HG02981 (cell line): ENCODE measurements around the gene EDAR.

Experiments used
- ATAC-seq: cut with Tn5 transposase; IDR thresholded peaks from one replicate; pipeline ENCODE4 v1.9.1; 2021; ENCODE audit warnings: mild to moderate bottlenecking, moderate library complexity; ENCODE audit not compliant: unreplicated experiment

The EDAR gene

DNA sequence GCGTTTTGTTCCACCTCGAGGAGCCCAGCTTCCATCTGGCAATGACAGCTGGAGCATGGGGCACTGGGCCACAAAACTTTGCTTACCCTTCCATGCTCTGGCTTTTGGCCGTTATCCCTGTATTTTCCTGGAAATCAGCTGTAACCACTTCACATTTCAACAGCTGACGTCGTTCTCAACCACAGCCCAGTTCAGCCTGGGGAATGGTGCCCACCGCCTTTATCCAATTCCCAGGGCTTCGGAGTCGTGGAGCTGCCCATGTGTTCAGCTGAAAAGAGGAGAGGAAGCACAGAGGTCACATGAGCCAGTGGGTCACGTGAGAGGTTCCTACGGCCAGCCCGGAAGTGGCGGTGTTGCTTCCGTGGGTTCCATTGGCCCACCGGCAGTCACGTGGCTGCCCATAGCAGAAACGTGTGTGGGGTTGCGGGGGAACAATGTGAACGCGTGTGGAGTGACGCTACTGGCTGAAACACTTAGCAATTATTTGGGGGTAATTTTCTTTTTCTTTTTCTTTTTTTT lies 16.7 kb upstream of the EDAR start:
- no peak for ATAC-seq

DNA sequence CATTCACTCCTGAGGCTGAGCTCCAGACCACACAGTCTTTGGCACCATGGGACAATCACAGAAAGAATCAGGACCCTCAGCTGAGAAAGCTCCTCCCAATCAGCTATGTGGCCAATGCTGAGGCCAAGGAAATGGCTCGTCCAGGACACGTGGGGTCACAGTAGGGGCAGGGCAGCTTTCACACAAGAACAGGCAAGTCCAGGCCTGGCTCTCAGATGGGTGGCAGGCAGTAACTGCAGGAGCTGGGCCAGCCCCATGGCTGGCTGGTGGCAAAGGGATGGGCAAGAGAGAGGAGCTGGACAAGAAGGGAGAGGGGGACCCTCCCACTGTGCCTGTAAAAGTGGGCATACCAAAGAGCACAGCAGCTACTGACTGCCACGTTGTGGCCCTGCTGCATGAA lies 12.2 kb upstream of the EDAR start:
- no peak for ATAC-seq

DNA sequence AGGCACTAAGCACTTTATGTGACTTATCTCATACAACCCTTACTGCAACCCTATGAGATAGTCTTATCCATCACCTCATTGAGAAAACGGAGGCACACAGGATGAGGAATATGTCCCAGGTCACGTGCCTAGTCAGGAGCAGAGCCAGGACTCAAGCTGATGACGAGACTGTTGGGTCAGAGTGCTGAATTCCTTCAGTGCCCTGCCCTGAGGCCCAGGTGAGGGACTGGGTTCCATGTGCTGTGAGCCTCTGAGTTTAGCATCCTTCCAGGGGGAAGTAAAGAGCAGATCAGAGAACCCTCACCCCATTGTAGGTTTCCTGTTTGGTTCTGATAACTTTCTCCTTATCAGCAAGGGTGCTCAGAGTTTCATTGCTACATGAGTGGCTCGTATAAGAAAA lies 11.7 kb upstream of the EDAR start:
- no peak for ATAC-seq

DNA sequence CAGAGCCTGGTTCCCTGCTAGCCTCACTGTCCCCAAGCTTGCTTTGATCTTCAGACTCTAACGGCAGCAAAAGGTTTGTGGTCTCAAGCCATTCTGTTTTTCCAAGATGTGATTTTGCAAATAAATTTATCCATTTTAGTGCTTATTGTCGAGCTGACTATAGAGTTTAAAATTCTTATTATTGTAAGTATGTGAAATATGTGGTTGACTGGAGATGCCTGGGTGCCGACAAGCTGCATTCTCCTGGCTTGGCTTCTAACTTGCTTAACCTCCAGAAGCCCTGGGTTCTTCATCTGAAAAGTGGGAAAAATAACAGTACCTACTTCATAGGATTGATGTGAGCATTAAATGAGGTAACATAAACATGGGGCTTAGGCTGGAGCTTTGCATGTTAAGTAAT lies 9.9 kb upstream of the EDAR start:
- ATAC-seq = no peak

DNA sequence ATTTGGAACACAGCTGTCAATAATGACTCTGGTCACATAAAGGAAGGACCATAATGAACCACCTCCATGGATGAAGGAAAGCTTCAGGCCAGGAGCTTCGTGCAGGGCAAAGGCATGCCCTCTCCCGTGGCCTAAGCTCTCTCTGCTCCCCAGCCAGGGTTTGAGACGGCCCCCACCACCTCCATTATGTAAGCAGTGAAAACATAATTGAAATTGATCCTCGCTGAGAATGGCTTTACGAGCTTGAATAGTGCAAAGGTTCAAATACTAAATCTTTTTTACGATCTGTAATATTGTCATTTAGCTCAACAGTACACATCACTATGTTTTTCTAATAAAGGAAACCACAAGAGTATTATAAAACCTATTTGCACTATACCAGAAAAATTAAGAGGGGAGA lies 5.2 kb upstream of the EDAR start:
- no peak for ATAC-seq

DNA sequence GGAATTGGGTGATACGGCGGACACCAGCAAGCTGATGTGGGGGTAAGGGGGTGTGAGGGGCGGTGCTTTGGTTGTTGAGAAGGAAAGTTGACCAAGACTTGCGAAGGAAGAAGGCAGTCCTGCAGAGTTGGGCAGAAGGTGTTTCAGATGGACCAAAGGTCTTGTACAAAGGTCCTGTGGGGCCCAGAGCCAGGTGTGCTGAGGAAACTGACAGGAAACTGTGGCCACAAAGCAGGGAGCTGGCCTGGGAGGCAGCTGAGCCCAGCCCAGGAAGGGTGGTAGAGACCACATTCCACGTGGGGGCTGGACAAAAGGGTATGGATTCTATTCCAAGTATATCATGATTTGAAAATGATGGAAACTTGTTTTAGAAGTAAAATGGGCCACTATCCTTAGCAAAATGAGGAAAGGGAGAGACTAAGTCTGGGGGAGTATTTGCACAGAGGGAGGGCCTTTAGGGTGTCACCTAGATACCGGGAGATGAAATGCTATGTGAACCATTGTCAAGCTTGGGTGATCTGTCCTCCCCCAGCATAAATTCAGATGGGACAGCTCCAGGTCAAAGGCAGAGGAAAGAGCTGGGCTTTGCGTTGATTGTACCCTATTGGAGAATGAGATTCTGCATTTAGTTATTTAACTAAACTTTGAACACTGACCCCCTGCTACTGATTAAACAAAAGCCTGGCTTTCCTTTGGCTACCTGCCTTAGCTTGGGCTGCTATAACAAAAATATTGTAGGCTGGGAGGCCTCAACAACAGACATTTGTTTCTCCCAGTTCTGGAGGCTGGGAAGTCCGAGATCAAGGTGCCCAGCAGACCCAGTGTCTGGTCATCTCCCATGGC lies 4.3 kb upstream of the EDAR start:
- no peak for ATAC-seq

DNA sequence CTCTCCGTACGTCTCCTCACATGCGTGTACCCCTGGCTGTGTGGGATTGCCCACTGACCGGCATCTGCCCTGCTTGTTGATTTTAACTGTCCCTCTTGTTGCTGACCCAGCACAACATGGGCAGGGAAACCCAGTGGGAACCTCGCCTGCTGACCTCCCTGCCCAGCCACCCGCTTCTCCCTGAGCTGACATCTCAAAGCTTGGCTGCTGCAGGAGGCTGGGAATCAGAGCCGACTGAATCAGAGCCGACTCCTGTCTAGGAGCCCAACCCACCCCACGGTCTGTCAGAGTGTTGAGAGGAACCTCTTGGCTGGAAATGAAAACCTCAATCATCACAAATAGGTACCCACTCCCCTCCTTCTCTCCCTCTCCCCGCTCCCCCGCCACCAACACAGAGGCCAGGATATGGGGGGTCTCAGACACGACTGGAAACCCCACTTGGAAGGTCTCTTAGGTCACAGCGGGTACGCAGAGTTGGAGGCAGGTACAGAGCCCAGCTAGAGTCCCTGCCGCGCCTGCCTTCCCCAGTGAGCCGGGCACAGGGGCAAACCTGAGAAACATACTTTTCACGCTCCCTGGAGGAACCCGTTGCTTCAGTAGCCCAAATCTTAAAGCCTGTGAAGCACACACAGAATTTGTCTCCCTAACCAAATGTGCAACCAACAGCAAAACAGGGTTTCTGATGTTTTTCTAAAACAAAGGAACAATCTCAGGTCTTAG lies 784 bp downstream of the EDAR start:
- ATAC-seq = no peak

DNA sequence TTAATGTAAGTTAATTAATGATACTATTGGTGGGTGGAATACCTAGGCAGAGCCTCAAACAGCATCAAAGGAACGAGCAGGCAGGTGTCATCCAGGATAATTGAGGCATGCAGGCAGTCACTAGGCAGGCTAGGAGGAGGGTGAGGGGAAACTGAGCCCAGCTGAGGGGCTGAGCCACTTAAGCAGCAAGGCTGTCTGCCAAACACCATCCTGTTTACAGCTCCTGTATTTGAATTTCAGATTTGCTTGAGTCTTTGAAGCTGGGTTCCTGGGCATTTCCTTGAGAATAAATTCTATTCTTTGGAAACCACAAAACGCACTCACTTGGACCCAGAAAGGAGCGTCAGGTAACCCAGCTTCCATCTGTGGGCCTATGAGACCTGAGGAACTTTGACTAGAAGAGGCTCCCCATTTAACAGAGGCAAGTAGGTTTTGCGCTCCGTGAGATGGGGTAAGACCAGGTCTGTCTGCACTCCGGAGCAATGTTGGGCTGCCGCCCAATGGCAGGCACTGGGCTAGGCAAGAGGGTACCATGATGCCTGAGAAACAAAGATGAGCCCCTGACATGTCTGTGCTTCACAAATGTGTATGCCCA lies 2.0 kb downstream of the EDAR start:
- ATAC-seq = no peak

DNA sequence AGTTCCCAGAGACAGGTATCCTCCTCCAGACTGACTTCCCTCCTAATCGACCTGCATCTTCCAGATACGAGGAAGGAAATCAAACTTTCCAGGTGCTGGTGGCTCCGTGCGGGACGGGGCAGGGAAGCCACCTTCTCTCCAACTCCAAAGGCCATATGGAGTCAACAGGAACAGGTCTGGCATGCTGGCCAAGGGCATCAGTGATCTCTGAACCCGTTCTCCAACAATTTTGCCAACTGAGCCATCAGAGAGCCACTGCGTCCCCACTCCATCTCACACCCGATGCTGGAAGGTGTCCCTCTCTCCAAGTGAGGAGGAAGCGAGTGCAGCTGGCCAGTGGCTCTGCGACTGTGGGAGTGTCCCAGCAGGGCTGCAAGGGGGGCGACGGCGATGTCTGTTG lies 5.4 kb downstream of the EDAR start:
- ATAC-seq = no peak

DNA sequence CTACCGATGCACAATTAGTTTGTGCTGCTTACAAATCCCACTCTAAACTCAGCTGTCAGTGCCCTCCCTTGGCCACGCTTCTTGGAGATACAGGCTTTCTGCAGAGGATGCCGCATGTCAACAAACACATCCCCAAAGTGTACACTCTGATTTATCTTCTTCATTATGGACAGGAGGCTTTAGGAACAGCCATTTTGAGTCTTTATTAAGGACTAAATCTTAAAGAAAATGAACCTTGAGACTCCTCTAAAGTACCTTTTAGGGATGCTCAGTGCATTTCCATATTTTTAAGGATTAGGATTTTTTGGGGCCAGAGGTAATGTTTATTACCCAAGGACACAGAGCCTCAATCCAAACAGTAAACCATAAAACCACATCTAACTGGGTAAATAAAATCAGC lies 6.0 kb downstream of the EDAR start:
- ATAC-seq = no peak

DNA sequence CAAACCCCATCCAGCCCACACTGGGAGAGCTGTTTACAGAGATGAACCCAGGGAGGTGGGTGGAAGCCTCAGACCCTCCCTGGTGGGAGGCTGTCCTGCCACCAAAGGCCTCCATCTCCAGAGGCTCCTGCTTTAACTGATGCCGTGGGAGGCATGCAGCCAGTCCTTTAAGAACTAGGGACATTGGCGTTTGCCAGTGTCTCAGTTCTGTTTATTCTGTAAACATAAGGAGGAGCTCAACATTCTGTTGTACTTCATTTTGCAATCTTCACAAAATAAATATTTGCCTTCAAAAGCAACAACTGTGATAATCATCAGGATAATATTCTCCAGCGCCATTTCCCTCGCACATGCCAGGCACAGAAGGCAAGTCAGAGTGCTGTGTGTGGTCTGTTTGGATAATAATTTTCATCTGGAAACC lies 6.8 kb downstream of the EDAR start:
- no peak for ATAC-seq

DNA sequence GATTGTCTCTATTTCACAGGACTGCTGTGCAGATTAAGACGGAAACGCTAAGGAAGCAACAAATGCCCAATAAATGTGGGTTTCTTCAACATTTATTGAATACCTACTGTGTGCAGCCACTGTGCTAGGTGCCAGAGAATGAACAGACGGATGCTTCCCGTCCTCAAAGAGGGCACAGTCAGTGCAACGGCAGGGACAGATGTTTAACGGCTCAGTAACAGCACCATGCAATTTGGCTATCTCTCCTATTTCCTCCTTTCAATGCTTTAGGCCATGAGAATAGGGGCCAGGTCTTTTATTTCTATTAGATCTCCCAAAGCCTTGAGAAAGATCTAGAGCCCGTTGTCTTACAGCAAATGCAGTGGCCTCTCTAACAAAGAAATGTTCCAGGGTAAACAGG lies 7.2 kb downstream of the EDAR start:
- ATAC-seq = no peak

DNA sequence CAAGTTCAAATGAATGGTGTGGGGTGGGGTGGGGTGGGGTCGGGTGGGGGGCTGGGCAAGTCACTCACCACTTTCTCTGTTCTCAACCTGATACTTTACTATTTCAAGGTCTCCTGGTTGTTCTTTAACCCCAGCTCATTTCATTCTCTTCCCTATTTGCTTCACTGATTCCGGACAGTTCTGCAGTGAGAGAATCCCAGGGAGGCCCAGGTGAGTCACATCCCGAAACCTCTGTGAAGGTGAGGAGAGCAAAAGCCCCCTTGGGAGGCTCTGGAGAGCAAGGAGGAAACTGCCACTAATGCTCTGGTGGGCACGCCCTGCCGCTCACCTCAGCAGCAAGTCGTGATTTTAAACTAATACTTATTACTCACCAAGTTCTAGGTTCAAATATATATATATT lies 8.9 kb downstream of the EDAR start:
- no peak for ATAC-seq

DNA sequence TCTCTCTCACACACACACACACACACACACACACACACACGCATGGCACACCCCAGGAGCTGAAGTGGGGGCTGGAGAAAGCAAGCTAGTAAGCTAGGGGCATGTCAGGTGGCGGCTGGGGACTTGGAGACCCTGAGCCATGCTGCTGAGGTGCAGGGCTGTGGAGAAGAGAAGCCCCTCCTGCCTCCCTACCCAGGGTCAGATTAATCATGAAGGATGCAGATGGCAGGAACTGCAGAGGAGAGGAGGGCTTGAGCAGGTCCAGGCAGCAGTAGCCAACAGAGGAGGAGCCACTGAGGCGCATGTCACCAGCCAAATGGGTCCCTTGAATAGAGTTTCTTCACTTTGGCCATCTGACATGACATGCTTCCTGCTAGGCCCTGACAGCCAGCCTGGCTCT lies 9.6 kb downstream of the EDAR start:
- ATAC-seq = no peak

DNA sequence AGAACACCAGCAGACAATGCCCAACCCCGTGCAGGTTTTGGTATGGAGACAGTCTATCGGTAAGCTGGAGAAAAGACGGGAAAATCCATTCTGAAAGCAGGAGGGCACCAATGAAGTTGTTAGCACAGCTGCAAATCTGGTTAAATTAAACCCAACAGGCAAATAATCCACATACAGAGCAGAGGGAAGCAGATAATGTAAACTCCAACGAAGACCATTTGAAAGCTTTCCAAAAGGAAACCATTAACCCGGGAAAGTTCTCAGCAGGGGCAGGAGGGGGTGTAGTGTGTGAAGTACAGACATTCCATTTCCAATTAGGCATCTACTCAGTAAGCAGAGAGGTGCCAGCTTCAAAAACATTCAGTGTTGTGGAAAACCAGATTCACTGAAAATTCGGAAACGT lies 10.3 kb downstream of the EDAR start:
- no peak for ATAC-seq

DNA sequence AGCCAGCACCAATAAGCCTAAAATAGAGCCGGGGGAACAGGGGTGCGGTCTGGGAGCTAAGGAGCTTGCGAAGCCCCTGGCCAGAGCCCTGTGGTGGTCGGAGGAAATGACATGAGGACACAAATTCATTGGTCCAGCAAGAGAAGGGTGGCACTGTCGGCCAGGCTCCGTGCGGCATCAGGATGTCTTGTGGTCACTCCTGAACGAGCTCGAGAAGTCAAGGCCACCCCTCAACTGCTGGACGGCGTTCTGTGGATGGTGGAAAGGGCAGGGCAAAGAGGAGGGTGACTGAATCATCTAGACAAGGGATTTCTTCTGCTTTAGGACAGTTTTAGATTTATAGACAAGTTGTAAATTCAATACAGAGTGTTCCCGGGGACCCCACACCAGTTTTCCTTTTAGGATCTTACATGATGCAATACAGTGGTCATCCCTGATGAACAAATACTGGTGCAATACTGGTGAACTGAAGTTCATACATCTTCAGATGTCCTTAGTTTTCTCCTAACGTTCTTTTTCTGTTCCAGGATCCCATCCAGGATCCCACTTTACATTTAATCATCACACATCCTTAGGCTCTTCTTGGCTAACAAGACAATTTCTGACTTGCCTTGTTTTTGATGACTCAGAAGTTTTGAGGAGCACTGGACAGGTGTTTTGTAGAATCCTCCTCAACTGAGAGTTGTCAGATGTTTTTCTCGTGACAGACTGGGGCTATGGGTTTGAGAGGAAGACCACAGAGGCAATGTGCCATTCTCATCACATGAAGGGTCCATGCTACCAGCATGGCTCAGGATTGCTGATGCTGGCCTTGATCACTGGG lies 13.2 kb downstream of the EDAR start:
- ATAC-seq = no peak

DNA sequence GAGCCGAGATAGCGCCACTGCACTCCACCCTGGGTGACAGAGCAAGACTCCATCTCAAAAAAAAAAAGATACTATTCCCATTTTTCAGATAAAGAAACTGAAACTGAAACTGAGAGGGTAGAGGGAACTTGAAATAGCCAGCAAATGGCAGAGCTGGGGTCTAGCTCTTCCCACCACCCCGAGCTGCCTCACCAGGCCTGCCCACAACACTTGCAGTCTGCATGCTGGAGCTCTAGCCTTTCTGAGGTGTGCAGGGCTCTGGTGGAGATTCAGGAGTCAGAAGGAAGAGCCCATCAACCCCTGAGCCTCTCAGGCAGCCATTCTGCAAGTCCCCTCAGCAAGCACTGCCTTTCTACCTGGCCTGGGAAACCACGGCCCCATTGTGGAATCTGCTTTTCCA lies 14.3 kb downstream of the EDAR start:
- ATAC-seq = no peak

DNA sequence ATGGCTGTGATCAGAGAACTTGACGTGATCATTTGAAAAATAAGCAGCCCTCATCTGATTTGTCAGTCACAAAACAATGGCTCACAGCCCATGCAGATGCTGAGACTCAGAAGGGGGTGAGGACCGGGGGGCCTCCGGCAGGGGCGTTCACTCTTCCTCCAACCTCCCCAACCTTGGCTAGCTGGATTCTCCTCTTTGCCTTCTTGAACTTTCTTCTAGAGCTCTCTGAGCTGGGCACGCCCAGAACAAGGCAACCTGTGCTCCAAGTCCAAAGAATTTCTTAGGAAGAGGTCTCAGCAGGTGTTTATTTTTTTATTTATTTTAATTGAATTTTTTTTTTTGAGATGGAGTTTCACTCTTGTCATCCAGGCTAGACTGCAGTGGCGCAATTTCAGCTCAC lies 16.4 kb downstream of the EDAR start:
- no peak for ATAC-seq

DNA sequence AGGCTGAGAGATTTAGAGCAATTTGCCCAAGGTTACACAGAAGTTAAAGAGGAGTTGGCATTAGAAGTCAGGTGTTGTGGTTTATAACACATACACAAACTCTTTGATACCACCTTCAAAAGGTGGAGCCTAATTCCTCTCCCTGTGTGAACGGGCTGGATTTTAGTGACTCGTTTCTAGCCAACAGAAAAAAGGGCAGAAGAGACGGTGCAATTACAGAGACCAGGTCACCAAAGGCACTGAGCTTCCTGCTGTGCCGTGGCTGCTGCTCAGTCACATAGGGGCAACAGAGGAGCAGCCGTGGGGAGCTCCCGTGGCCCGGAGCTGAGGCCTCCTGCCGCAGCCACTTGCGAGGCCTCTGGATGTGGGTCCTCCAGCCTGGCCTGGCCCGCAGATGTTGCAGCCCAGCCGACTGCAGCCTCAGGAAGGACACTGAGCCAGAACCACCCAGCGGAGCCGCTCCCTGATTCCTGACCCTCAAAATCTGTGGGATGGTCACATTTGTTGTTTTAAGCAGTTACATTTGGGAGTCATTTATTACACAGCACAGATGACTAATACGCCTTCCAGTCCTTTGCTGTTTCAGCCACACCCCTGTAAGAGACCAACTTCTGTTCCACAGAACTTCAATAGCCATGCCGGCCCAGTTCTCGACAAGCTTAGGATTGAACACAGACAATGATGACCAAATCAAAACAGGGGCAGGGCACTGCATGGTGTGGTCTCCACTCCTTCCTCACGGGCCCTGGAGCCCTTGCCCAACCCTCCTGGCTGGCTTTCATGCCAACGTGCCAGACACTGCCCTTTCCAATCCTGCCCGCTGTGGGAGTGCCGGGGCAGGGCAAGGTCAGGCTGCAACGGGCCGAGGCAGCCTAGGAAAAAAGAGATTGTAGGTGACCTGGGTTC lies 17.1 kb downstream of the EDAR start:
- ATAC-seq = no peak

DNA sequence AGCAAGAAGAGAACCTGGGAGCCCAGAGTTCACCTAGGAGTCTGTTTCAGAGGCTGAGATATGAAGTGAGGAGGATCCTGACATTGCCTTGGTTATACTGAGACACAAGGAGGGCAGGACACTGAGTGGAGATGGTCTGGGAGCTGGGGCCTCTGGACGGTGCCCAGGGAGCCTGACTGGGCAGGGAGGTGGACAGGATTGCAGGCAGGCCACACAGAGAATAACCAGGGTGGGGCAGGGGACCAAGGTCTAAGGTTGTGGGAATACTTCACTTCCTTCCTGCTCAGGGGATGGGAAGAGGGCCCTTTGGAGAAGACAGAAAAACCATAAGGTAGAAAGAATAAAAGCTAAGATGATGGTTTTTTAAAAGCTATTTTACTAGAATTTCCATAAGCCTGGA lies 18.7 kb downstream of the EDAR start:
- no peak for ATAC-seq
